ENCODE data around the gene B4GALT7. TPM values are rescaled to one million over a fixed set of nuclear protein-coding genes. Genes with fewer than 3 reads are reported as not detected.

Gene B4GALT7
- total RNA-seq, 1 donor from 2014 or later = 11.6 TPM

DNA sequence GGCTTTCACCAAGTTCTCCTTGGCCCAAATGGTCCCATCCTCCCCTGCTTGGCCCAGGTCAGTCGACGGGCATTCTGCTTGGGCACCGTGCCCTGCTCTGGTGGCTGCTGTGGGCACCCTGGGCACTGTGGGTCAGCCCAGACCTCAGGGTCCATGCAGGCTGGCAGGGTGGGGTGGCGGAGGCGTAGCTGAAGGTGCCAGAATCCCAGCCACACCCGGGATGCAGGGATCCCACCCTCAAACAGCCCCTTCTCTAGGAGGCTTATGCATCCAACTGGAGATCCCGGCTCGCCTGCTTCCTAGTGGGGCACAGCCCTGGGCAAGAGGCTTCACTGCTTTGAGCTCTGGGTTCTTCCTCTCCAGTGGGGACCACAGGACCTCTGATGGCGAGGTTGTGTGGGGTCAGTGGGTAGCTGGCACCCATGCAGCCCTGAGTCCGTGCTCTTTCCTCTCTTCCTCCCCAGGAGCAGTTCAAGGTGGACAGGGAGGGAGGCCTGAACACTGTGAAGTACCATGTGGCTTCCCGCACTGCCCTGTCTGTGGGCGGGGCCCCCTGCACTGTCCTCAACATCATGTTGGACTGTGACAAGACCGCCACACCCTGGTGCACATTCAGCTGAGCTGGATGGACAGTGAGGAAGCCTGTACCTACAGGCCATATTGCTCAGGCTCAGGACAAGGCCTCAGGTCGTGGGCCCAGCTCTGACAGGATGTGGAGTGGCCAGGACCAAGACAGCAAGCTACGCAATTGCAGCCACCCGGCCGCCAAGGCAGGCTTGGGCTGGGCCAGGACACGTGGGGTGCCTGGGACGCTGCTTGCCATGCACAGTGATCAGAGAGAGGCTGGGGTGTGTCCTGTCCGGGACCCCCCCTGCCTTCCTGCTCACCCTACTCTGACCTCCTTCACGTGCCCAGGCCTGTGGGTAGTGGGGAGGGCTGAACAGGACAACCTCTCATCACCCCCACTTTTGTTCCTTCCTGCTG, 9.4 kb downstream of the B4GALT7 start:
- no peaks in the 10 kb centered on the region for H3K9me3 Mint-ChIP-seq
- H3K4me3 Mint-ChIP-seq = no peak overlapping the region
- no peak for TF ChIP-seq EZH2 (IDR thresholded peaks at IDR 0.05)
- no peak overlapping the region for H3K27ac Mint-ChIP-seq
- peaks cover 9% of the 10 kb centered on the region for H3K4me1 Mint-ChIP-seq
- H3K27me3 Mint-ChIP-seq (ENCODE audit: insufficient read depth, low read depth) = peaks cover 9% of the 10 kb centered on the region
- peaks cover 12% of the 10 kb centered on the region for H3F3A ChIP-seq (ENCODE audit: low read depth)
- peaks cover 2% of the 10 kb centered on the region for H3K36me3 Mint-ChIP-seq
- H3K9me3 ChIP-seq (ENCODE audit: low read depth) = no peaks in the 10 kb centered on the region
- no peaks in the 10 kb centered on the region for H3K36me3 ChIP-seq
- H2AFZ ChIP-seq (replicated peaks) = no peak overlapping the region
- no peak overlapping the region for H3K4me2 ChIP-seq
- H3K4me3 ChIP-seq = no peak overlapping the region
- H3K4me1 ChIP-seq = no peaks in the 10 kb centered on the region
- DNase-seq (ENCODE audit: low spot score) = no peak
- no peak overlapping the region for H3K9ac ChIP-seq
- no peaks in the 10 kb centered on the region for H4K20me1 ChIP-seq (ENCODE audit: low read depth)
- no peaks in the 10 kb centered on the region for H3K27me3 ChIP-seq
- no peaks in the 10 kb centered on the region for H3K79me2 ChIP-seq (ENCODE audit: low read depth)
- H3K27ac ChIP-seq = no peak overlapping the region

DNA sequence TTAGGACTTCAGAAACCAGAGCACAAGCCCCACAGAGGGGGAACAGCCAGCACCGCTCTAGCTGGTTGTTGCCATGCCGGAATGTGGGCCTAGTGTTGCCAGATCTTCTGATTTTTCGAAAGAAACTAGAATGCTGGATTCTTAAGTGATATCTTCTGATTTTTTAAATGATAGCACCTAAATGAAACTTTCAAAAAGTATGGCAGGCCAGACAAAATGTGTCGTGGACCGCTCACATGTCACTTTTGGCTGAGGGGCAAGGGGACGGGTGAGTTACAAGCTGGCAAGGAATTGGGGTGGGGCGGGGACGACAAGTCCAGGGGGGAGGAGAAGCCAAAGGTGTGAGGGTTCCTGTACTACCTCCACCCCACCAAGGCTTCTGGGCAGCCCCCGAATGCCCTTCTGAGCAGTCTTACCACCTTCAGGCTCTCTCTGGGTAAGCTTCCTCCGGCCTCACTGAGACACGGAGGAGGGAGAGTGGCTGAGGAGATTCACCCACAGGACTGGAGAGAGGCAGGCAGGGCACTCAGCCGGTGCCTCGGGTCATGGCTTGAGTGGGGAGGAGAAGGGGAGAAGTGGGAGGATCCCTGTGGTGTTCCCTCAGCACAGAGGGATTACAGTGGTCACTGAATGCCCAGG, 10.3 kb downstream of the B4GALT7 start:
- peaks cover 9% of the 10 kb centered on the region for H3K27me3 Mint-ChIP-seq (ENCODE audit: insufficient read depth, low read depth)
- Histone ChIP-seq H3K36me3 (no peaks in the 10 kb centered on the region), H3F3A (ENCODE audit: low read depth) (peaks cover 12% of the 10 kb centered on the region), H3K9me3 (ENCODE audit: low read depth) (no peaks in the 10 kb centered on the region), H3K4me2 (no peak overlapping the region), H3K4me1 (no peaks in the 10 kb centered on the region), H3K9ac (no peak overlapping the region), H3K79me2 (ENCODE audit: low read depth) (no peaks in the 10 kb centered on the region), H2AFZ (replicated peaks) (no peak overlapping the region), H3K27ac (no peak overlapping the region), H3K4me3 (no peak overlapping the region), H3K27me3 (no peaks in the 10 kb centered on the region), H4K20me1 (ENCODE audit: low read depth) (no peaks in the 10 kb centered on the region)
- TF ChIP-seq, protein P1, sequence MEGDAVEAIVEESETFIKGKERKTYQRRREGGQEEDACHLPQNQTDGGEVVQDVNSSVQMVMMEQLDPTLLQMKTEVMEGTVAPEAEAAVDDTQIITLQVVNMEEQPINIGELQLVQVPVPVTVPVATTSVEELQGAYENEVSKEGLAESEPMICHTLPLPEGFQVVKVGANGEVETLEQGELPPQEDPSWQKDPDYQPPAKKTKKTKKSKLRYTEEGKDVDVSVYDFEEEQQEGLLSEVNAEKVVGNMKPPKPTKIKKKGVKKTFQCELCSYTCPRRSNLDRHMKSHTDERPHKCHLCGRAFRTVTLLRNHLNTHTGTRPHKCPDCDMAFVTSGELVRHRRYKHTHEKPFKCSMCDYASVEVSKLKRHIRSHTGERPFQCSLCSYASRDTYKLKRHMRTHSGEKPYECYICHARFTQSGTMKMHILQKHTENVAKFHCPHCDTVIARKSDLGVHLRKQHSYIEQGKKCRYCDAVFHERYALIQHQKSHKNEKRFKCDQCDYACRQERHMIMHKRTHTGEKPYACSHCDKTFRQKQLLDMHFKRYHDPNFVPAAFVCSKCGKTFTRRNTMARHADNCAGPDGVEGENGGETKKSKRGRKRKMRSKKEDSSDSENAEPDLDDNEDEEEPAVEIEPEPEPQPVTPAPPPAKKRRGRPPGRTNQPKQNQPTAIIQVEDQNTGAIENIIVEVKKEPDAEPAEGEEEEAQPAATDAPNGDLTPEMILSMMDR (IDR thresholded peaks at IDR 0.05) = no peak
- TF ChIP-seq EZH2phosphoT487 (IDR thresholded peaks at IDR 0.05) = no peak
- H3K4me3 Mint-ChIP-seq = no peak overlapping the region
- H3K9me3 Mint-ChIP-seq = no peaks in the 10 kb centered on the region
- peaks cover 9% of the 10 kb centered on the region for H3K4me1 Mint-ChIP-seq
- peak overlapping the region; percentile 61 for H3K27ac Mint-ChIP-seq
- H3K36me3 Mint-ChIP-seq = peaks cover 2% of the 10 kb centered on the region
- no peak for DNase-seq (ENCODE audit: low spot score)

DNA sequence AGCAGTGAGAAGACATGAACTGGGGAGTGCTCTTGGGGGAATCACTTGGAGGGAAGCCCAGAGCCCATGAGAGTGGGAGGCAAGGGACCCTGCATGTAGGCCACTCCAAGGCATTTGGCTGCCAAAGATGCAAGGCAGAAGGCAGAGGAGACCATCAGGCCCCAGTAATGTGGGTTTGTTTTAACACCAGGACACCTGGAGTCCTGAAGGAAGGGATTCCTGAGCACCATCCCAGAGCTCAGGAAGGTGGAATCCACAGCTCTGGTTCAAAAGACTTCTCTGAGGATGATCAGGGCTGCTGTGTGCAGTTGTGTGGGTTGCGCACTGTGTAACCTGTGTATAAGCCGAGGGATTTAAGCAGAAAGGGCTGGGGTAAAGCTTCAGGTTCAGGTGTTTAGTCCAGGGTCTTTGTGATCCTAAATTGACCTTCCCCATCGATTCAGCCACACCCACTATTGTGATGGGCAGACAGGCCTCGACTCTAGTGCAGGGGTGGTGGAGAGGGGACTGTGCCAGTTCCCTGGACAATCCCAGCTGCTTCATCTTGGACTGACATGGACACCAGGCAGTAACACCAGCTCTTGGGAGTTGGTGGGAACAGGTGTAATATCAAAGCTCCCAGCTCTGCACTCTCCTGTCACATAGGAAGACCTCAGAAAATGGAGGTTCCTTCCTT, 11.0 kb downstream of the B4GALT7 start:
- no peak overlapping the region for H3K4me2 ChIP-seq
- H3K9me3 ChIP-seq (ENCODE audit: low read depth) = no peaks in the 10 kb centered on the region
- Mint-ChIP-seq H3K4me1 (peaks cover 9% of the 10 kb centered on the region), H3K36me3 (no peaks in the 10 kb centered on the region), H3K27me3 (ENCODE audit: insufficient read depth, low read depth) (peaks cover 9% of the 10 kb centered on the region), H3K9me3 (no peaks in the 10 kb centered on the region), H3K27ac (no peak overlapping the region), H3K4me3 (no peak overlapping the region)
- H2AFZ ChIP-seq (replicated peaks) = no peak overlapping the region
- no peak for DNase-seq (ENCODE audit: low spot score)
- H3K36me3 ChIP-seq = no peaks in the 10 kb centered on the region
- no peaks in the 10 kb centered on the region for H3K79me2 ChIP-seq (ENCODE audit: low read depth)
- no peak overlapping the region for H3K9ac ChIP-seq
- H4K20me1 ChIP-seq (ENCODE audit: low read depth) = no peaks in the 10 kb centered on the region
- H3K27me3 ChIP-seq = no peaks in the 10 kb centered on the region
- no peak overlapping the region for H3K27ac ChIP-seq
- H3K4me3 ChIP-seq = no peak overlapping the region
- H3F3A ChIP-seq (ENCODE audit: low read depth) = peaks cover 12% of the 10 kb centered on the region
- no peak for TF ChIP-seq EZH2 (IDR thresholded peaks at IDR 0.05)
- TF ChIP-seq, protein P1 (IDR thresholded peaks at IDR 0.05) = no peak
- no peak for TF ChIP-seq EZH2phosphoT487 (IDR thresholded peaks at IDR 0.05)
- H3K4me1 ChIP-seq = no peaks in the 10 kb centered on the region

Data from neural progenitor cell (in vitro differentiated cells).